ENCODE measurements around the gene RAPGEF1. TPM values are rescaled to one million over a fixed set of nuclear protein-coding genes. Genes with fewer than 3 reads are reported as not detected.

Gene RAPGEF1
- total and polyA plus RNA-seq, 2 donors (not counting 3 experiments of a cell fraction or from before 2014, with no cell fraction given): 50.0 to 124 TPM

- Histone ChIP-seq H3K4me2 (ENCODE audit: insufficient read depth, low read length) (no peak overlapping the region), H3K4me1 (ENCODE audit: control insufficient read depth, extremely low read depth, insufficient read depth, low read length) (peaks cover 38% of the 10 kb centered on the region), H3K36me3 (ENCODE audit: control insufficient read depth in 2 of 2, extremely low read depth in 1 of 2, insufficient read depth in 2 of 2, low read length in 2 of 2) (no peaks in the 10 kb centered on the region), H3K9ac (replicated peaks; ENCODE audit: extremely low read depth, insufficient read depth, low read length) (peak overlapping the region; percentile 65), H3K9me1 (replicated peaks; ENCODE audit: control insufficient read depth, extremely low read depth, insufficient read depth, low read length) (no peaks in the 10 kb centered on the region), H3K4me3 (replicated peaks in 1 of 3; ENCODE audit: insufficient read depth in 1 of 3, low read depth in 1 of 3, low read length in 3 of 3) (no peak overlapping the region), H2AFZ (ENCODE audit: low read depth, low read length) (no peak overlapping the region), H4K20me1 (replicated peaks; ENCODE audit: control insufficient read depth, extremely low read depth, insufficient read depth, low read length) (no peaks in the 10 kb centered on the region), H3K27me3 (ENCODE audit: control insufficient read depth in 2 of 2, insufficient read depth in 2 of 2, low read length in 2 of 2) (no peaks in the 10 kb centered on the region), H3K79me2 (ENCODE audit: control insufficient read depth, insufficient read depth, low read length) (peaks cover 80% of the 10 kb centered on the region), H3K9me3 (replicated peaks; ENCODE audit: control insufficient read depth, insufficient read depth, low read length) (no peaks in the 10 kb centered on the region), H3K27ac (ENCODE audit: insufficient read depth, low read depth, low read length) (peak overlapping the region; percentile 93)
- dilution Hi-C loops (cut with MboI; ENCODE audit: extremely low pct_ligation_motif_present, low sequenced_read_pairs) (no loop called here), intact Hi-C loops (cut with micrococcal nuclease) (no loop called here)
- CTCF ChIA-PET: interaction anchor here (1.1 to 1.9 kb wide), 4 partner anchors 10 to 73 kb away, joined by 3 to 15 read pairs (median 6); no protein-coding TSS in a partner anchor
- BruUV-seq (replicated peaks): no TSS peak
- POLR2A ChIA-PET: no interaction called here
- DNase-seq (ENCODE audit: low read depth, low spot score) (no peak), FAIRE-seq (no peak)
- TF ChIP-seq JUN (IDR thresholded peaks at IDR 0.05; ENCODE audit: borderline replicate concordance, insufficient read depth, insufficient read length, low read depth) (no peak), POLR2A (IDR thresholded peaks at IDR 0.05; ENCODE audit: low read depth, low read length) (no peak), FOS (IDR thresholded peaks at IDR 0.05; ENCODE audit: borderline replicate concordance, insufficient read depth, low read length) (no peak), POLR2AphosphoS5 (IDR thresholded peaks at IDR 0.05; ENCODE audit: insufficient read depth, low read depth, low read length) (no peak), CTCF (IDR thresholded peaks at IDR 0.05; ENCODE audit: extremely low read depth in 1 of 2, insufficient read depth in 1 of 2, low read depth in 1 of 2, low read length in 2 of 2) (no peak), MYC (IDR thresholded peaks at IDR 0.05; ENCODE audit: low read depth, low read length) (no peak), MAX (IDR thresholded peaks at IDR 0.05; ENCODE audit: insufficient read depth, insufficient read length) (no peak), GATA2 (IDR thresholded peaks at IDR 0.05; ENCODE audit: insufficient read depth, insufficient read length, low read depth, low read length) (no peak), EZH2 (IDR thresholded peaks at IDR 0.05; ENCODE audit: borderline replicate concordance, low read depth, low read length, severe bottlenecking) (no peak)
Observed at GRCh38 chr9:131667576-131667975, 72.3 kb downstream of the RAPGEF1 start.
